HG03159 (cell line): ENCODE measurements around the gene C5orf46.
"Not testable (repeated sequence)": the region's sequence is repeated elsewhere in the genome, so short reads cannot be mapped to it uniquely, and the experiment has no call there.

Source experiments
- ATAC-seq: cut with Tn5 transposase; IDR thresholded peaks from one replicate; pipeline ENCODE4 v1.9.1; 2021; ENCODE audit warnings: mild to moderate bottlenecking, moderate library complexity; ENCODE audit not compliant: unreplicated experiment

C5orf46 gene

GRCh38 chr5:147895864-147896263 lies 10.5 kb downstream of the C5orf46 start:
- ATAC-seq, result no peak

DNA sequence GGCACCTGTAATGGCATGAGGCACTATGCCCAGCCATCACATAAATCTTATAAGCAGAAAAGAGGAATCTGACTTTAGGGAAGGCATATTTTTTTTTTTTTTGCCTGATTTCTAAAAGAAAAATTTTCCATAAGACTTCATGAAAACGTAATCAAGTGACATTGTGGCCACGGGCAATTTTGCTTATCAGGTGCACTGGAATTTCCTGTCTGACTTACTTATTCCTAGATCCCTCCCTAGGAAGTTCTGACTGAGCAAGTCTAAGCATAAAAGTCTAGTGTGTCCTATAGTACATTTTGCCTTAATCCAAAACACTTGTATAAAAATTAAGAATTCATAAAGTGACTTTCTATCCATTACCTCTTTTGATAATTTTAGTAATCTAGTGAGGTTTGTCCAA lies 12.5 kb downstream of the C5orf46 start:
- no peak for ATAC-seq

DNA sequence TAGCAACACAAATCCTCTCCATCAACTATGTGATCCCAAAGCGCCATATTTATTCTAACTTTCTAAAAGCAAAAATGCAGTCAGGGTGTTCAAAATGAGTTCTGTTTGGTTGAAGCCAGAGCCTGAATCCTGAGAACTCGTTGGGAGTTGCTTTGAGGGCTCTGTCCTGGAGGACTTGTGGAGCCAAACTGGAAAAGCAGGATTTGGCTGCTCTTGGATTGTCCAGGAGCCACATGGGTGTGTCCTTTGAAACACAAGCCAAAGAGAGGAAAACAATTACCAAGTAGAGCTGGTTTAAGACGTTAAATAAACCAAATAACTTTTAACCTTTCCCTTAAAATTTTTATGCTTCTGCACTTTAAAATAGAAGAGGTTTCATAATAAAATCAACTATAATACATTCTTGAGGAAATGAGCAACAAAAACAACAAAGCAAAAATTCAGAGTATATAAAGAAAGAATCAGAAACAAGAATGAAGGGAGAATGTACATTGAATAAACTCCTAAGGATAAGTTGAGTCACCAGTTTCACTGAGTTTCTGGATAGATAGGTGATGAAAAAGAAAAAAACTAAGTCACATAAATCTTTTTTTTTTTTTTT lies 13.5 kb downstream of the C5orf46 start:
- ATAC-seq, result no peak

GRCh38 chr5:147887930-147888329 lies 18.4 kb downstream of the C5orf46 start:
- ATAC-seq, result no peak

GRCh38 chr5:147887026-147887627 lies 19.2 kb downstream of the C5orf46 start:
- no peak for ATAC-seq

- ATAC-seq, result no peak
These were observed 23.6 kb downstream of the C5orf46 start for GRCh38 chr5:147882586-147883313.

- no peak for ATAC-seq
These were observed 25.9 kb downstream of the C5orf46 start for GRCh38 chr5:147880487-147880886.

- no peak for ATAC-seq
These were observed 26.6 kb downstream of the C5orf46 start for GRCh38 chr5:147879784-147880183.

- ATAC-seq, result no peak
These were observed 28.1 kb downstream of the C5orf46 start, which contains the start of gene SCGB3A2 for GRCh38 chr5:147878066-147878759. Gene SCGB3A2, plus strand, starts transcription at chr5:147878711. Its CDS starts 93 bp downstream, at chr5:147878804.

GRCh38 chr5:147876626-147877025 lies 29.7 kb downstream of the C5orf46 start:
- no peak for ATAC-seq

DNA sequence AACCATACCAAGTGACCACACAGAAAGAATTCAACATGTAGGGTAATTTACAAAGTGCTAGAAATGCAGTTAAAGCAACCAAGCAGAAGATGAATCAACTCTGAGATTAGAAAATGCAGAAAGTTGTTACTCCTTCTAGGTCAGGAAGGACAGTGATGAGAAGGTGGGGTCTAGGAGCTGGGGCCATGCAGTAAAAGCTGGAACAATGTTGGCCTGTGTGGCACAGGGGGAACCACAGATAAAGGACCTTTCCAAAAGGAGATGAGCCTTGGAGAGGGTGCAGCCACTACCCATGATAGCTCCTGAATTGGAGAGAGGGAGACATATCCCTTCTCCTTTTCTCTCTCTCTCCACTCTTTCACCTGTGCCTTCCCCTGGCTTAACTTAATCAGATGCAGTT lies 30.2 kb downstream of the C5orf46 start:
- ATAC-seq, result no peak

- no peak for ATAC-seq
These were observed 31.4 kb downstream of the C5orf46 start for GRCh38 chr5:147874910-147875367.

- ATAC-seq, result not testable (repeated sequence)
These were observed 32.0 kb downstream of the C5orf46 start for GRCh38 chr5:147874118-147874875.

GRCh38 chr5:147872744-147873435 lies 33.4 kb downstream of the C5orf46 start:
- not testable (repeated sequence) for ATAC-seq

GRCh38 chr5:147871980-147872549 lies 34.3 kb downstream of the C5orf46 start:
- ATAC-seq, result not testable (repeated sequence)

DNA sequence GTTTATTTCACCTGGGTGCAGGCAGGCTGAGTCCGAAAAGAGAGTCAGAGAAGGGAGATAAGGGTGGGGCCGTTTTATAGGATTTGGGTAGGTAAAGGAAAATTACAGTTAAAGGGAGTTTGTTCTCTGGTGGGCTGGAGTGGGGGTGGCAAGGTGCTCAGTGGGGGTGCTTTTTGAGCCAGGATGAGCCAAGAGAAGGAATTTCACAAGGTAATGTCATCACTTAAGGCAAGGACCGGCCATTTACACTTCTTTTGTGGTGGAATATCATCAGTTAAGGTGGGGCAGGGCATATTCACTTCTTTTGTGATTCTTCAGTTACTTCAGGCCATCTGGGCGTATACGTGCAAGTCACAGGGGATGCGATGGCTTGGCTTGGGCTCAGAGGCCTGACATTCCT lies 36.4 kb downstream of the C5orf46 start:
- not testable (repeated sequence) for ATAC-seq

DNA sequence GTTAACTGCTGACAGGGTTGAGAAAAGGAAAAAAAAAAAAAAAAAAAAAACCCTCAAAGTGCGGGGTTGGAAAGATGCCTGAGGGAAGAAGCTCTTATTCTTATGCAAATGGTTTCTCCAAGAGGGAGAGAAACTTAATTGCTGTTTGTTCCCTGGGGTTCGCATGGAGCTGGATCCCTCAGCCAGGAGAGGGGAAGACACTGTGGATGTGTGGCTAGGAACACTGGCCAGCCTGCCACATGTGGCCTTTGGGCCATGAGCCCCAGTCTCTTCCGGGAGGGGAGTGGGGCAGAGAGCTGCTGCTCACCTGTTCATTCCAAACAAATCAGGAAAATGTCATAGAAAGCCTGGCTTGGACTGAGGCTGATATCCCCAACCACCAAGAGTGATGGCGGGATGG lies 37.2 kb downstream of the C5orf46 start:
- no peak for ATAC-seq

- no peak for ATAC-seq
These were observed 42.7 kb downstream of the C5orf46 start for GRCh38 chr5:147863454-147864158.

DNA sequence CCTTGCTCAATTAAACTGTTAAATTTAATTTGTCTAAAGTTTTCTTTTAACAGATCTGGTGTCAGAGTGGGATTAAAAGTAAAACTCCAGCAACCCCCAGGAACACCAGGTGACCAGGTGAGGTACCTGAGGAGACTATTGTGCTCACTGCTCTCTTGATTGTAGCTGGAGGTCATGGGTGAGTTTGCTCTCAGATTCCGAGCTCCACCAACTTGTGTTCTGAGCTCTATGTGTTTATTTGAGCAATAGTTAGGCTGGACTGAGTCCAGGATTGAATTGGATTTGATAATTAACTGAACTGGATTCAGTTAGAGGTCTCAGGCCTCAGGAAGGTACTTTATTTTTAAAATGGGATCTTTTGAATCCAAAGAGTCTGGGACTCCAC lies 45.7 kb downstream of the C5orf46 start:
- ATAC-seq, result no peak
